ENCODE measurements around the gene HSD17B4. TPM values are rescaled to one million over a fixed set of nuclear protein-coding genes. Genes with fewer than 3 reads are reported as not detected.

Gene HSD17B4
- total RNA-seq, 1 experiment from 2014 or later, result 142 TPM

DNA sequence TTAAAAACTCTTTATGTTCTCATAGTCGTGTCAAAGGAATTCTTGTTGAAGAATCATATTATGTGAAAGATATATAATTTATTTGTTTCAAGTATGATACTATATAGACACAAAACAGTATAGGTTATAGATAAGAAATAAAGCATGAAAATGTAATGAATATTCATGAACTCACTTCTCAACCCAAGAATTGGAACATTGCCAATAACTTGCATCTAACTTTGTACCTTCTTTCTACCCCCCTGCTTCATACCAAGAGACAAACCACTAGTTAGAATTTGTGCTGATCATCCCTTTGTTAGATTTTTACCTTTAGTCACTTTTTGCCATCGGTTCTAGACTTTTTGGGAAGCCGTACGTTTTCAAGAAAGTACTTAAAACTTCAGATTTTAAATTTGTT is 32.6 kb downstream of the HSD17B4 start (continued):
- TF ChIP-seq, protein P1, sequence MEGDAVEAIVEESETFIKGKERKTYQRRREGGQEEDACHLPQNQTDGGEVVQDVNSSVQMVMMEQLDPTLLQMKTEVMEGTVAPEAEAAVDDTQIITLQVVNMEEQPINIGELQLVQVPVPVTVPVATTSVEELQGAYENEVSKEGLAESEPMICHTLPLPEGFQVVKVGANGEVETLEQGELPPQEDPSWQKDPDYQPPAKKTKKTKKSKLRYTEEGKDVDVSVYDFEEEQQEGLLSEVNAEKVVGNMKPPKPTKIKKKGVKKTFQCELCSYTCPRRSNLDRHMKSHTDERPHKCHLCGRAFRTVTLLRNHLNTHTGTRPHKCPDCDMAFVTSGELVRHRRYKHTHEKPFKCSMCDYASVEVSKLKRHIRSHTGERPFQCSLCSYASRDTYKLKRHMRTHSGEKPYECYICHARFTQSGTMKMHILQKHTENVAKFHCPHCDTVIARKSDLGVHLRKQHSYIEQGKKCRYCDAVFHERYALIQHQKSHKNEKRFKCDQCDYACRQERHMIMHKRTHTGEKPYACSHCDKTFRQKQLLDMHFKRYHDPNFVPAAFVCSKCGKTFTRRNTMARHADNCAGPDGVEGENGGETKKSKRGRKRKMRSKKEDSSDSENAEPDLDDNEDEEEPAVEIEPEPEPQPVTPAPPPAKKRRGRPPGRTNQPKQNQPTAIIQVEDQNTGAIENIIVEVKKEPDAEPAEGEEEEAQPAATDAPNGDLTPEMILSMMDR (IDR thresholded peaks at IDR 0.05 in 2 of 3, conservative IDR thresholded peaks at IDR 0.05 in 1 of 3; ENCODE audit: borderline replicate concordance in 1 of 3, insufficient read depth in 1 of 3, low read depth in 2 of 3, low read length in 2 of 3), result no peak
- TF ChIP-seq EZH2 (IDR thresholded peaks at IDR 0.05), result no peak
- TF ChIP-seq, protein P2, sequence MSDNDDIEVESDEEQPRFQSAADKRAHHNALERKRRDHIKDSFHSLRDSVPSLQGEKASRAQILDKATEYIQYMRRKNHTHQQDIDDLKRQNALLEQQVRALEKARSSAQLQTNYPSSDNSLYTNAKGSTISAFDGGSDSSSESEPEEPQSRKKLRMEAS (IDR thresholded peaks at IDR 0.05), result no peak

DNA sequence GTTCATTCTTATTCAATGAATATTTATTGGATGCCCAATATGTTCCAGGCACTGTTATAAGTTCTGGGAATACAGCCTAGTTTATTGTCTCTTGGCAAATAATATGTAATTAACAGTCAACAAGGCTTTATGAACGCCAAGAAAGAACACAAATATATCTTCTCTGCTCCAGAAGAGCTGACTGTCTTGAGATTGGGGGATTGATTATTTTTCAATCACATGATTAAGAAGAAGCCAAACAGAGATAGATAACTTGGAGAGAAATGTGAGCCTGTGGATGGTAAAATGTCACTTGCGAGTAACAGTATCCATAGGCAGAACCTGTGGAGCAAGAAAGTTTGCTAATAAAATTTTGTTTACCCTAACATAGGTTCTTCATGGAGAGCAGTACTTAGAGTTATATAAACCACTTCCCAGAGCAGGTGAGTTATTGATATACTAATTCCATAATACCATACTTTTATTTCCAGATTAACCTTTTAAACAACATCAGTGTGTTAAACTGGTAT is 49.4 kb downstream of the HSD17B4 start:
- peaks cover 4% of the 10 kb centered on the region in 2 experiments; a peak in 2 of 4 replicates for H3K9me3 ChIP-seq (ENCODE audit: control insufficient read depth in 1 of 2, insufficient read depth in 1 of 2, low read depth in 1 of 2, low read length in 2 of 2)
- no peak for DNase-seq (ENCODE audit: low read depth, low spot score)
- POLR2A ChIA-PET, result no interaction called here
- no TSS peak for BruUV-seq (replicated peaks)
- H3K79me2 ChIP-seq (ENCODE audit: insufficient read depth, low read length), result no peaks in the 10 kb centered on the region
- H2AFZ ChIP-seq (ENCODE audit: low read depth, low read length, poor library complexity, severe bottlenecking), result no peak overlapping the region
- no peak overlapping the region for H3K4me2 ChIP-seq (ENCODE audit: low read length)
- RAD21 ChIA-PET (ENCODE audit: low non-redundant PET in 1 of 2, low total read pairs in 2 of 2, uncharacterized antibody in 2 of 2, unreplicated experiment in 2 of 2), result no interaction called here
- ATAC-seq, result no peak
- H4K20me1 ChIP-seq (ENCODE audit: insufficient read depth), result no peaks in the 10 kb centered on the region
- H3K36me3 ChIP-seq (ENCODE audit: control insufficient read depth in 1 of 2, insufficient read depth in 2 of 2, low read length in 2 of 2), result no peaks in the 10 kb centered on the region; a peak in 2 of 4 replicates
- H3K4me3 ChIP-seq (replicated peaks in 1 of 2; ENCODE audit: low read depth in 1 of 2, low read length in 2 of 2), result no peak overlapping the region
- intact Hi-C loops (cut with micrococcal nuclease), result no loop called here
- H3K9me2 ChIP-seq (ENCODE audit: insufficient read depth), result no peaks in the 10 kb centered on the region
- H3K27me3 ChIP-seq (ENCODE audit: insufficient read depth, low read length), result no peaks in the 10 kb centered on the region
- no peak overlapping the region for H3K9ac ChIP-seq (ENCODE audit: low read length)
- CTCF ChIA-PET, result no interaction called here
- no peaks in the 10 kb centered on the region for H3K4me1 ChIP-seq (ENCODE audit: control insufficient read depth in 1 of 2, insufficient read depth in 2 of 2, low read length in 2 of 2)
- no peak overlapping the region for H3K27ac ChIP-seq (ENCODE audit: low read depth, low read length)
- TF ChIP-seq TCF7L2 (IDR thresholded peaks at IDR 0.05; ENCODE audit: borderline replicate concordance, extremely low read depth, insufficient read depth, insufficient read length) (no peak), SIN3A (IDR thresholded peaks at IDR 0.05; ENCODE audit: low read depth) (no peak), FOSL1 (IDR thresholded peaks at IDR 0.05; ENCODE audit: low read depth) (no peak), CEBPB (IDR thresholded peaks at IDR 0.05; ENCODE audit: low read depth) (no peak), EGR1 (IDR thresholded peaks at IDR 0.05; ENCODE audit: low read depth) (no peak), YY1 (IDR thresholded peaks at IDR 0.05; ENCODE audit: extremely low read depth, insufficient replicate concordance, low read depth, low read length) (no peak), POLR2A (IDR thresholded peaks at IDR 0.05; ENCODE audit: borderline replicate concordance, extremely low read depth, insufficient read depth, insufficient read length) (no peak), ZFX (IDR thresholded peaks at IDR 0.05) (no peak), RAD21 (IDR thresholded peaks at IDR 0.05; ENCODE audit: low read depth) (no peak), EZH2 (IDR thresholded peaks at IDR 0.05) (no peak), SP1 (IDR thresholded peaks at IDR 0.05; ENCODE audit: low read depth) (no peak), JUND (IDR thresholded peaks at IDR 0.05) (no peak), SRF (IDR thresholded peaks at IDR 0.05; ENCODE audit: low read depth) (no peak), ZNF274 (IDR thresholded peaks at IDR 0.05; ENCODE audit: low read depth, low read length) (no peak)
- TF ChIP-seq, protein P2 (IDR thresholded peaks at IDR 0.05), result no peak
- TF ChIP-seq, protein P3, sequence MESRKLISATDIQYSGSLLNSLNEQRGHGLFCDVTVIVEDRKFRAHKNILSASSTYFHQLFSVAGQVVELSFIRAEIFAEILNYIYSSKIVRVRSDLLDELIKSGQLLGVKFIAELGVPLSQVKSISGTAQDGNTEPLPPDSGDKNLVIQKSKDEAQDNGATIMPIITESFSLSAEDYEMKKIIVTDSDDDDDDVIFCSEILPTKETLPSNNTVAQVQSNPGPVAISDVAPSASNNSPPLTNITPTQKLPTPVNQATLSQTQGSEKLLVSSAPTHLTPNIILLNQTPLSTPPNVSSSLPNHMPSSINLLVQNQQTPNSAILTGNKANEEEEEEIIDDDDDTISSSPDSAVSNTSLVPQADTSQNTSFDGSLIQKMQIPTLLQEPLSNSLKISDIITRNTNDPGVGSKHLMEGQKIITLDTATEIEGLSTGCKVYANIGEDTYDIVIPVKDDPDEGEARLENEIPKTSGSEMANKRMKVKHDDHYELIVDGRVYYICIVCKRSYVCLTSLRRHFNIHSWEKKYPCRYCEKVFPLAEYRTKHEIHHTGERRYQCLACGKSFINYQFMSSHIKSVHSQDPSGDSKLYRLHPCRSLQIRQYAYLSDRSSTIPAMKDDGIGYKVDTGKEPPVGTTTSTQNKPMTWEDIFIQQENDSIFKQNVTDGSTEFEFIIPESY (IDR thresholded peaks at IDR 0.05; ENCODE audit: extremely low read depth, insufficient replicate concordance, low read length), result no peak
- TF ChIP-seq, protein P1 (IDR thresholded peaks at IDR 0.05 in 2 of 3, conservative IDR thresholded peaks at IDR 0.05 in 1 of 3; ENCODE audit: borderline replicate concordance in 1 of 3, insufficient read depth in 1 of 3, low read depth in 2 of 3, low read length in 2 of 3), result no peak
- TF ChIP-seq, protein P4, sequence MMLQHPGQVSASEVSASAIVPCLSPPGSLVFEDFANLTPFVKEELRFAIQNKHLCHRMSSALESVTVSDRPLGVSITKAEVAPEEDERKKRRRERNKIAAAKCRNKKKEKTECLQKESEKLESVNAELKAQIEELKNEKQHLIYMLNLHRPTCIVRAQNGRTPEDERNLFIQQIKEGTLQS (IDR thresholded peaks at IDR 0.05), result no peak

Measured in HCT116 (cell line).